Keratinocyte (primary cell): ENCODE measurements around the gene TSHZ2. TPM values are rescaled to one million over a fixed set of nuclear protein-coding genes. Genes with fewer than 3 reads are reported as not detected.
"Not testable (repeated sequence)": the region's sequence is repeated elsewhere in the genome, so short reads cannot be mapped to it uniquely, and the experiment has no call there.

ENCODE experiments used
- DNase-seq: peaks from one replicate; pipeline ENCODE4 v3.0.0-alpha.2; 2011; ENCODE audit warnings: low read depth, missing footprints, low spot score
- FAIRE-seq: peaks from 2 replicates; lab custom pipeline; 2011; peaks lifted over from hg19 to GRCh38; lab: Jason Lieb, UNC
- H2AFZ ChIP-seq: 2 replicates; pipeline ENCODE4 v1.6.0; 2012; ENCODE audit warnings: low read length, control low read depth, inconsistent platforms; ENCODE audit not compliant: control insufficient read depth
- H3K27ac ChIP-seq: 2 replicates; pipeline ENCODE4 v1.5.1; 2011; ENCODE audit warnings: low read length; ENCODE audit not compliant: control insufficient read depth, insufficient read depth
- H3K27me3 ChIP-seq: 3 replicates; pipeline ENCODE4 v1.6.0; 2011; ENCODE audit warnings: low read length; ENCODE audit not compliant: control insufficient read depth, insufficient read depth; ENCODE audit errors: extremely low read depth
- H3K36me3 ChIP-seq, 2 experiments: 2 replicates in 1 of 2; 3 replicates in 1 of 2; pipeline ENCODE4 v1.5.1; 2011; ENCODE audit warnings: low read length in 2 of 2, mild to moderate bottlenecking in 1 of 2; ENCODE audit not compliant: control insufficient read depth in 2 of 2, insufficient read depth in 2 of 2; ENCODE audit errors: extremely low read depth in 1 of 2
- H3K4me1 ChIP-seq: 3 replicates; pipeline ENCODE4 v1.5.1; 2011; ENCODE audit warnings: low read length; ENCODE audit not compliant: control insufficient read depth, insufficient read depth; ENCODE audit errors: extremely low read depth
- H3K4me2 ChIP-seq: 3 replicates; pipeline ENCODE4 v1.6.0; 2011; ENCODE audit warnings: low read depth, low read length; ENCODE audit not compliant: control insufficient read depth, insufficient read depth; ENCODE audit errors: extremely low read depth
- H3K4me3 ChIP-seq, 3 experiments: fragments of 200-600 bp in 1 of 3; sonication (generic) in 1 of 3; 2 replicates in 2 of 3; 3 replicates in 1 of 3; pipeline ENCODE4 v1.5.1; 2011 to 2016; ENCODE audit warnings: low read length in 3 of 3, mild to moderate bottlenecking in 3 of 3, control low read depth in 2 of 3, inconsistent platforms in 1 of 3, low read depth in 1 of 3, mixed read lengths in 1 of 3, mixed run types in 1 of 3, moderate library complexity in 1 of 3; ENCODE audit not compliant: control insufficient read depth in 2 of 3, insufficient read depth in 2 of 3; ENCODE audit errors: extremely low read depth in 1 of 3
- H3K79me2 ChIP-seq: 2 replicates; pipeline ENCODE4 v1.6.0; 2012; ENCODE audit warnings: low read length; ENCODE audit not compliant: control insufficient read depth, insufficient read depth
- H3K9ac ChIP-seq: 3 replicates; pipeline ENCODE4 v1.6.0; 2011; ENCODE audit warnings: low read length; ENCODE audit not compliant: control insufficient read depth, insufficient read depth; ENCODE audit errors: extremely low read depth
- H3K9me1 ChIP-seq: 3 replicates; pipeline ENCODE4 v1.6.0; 2011; ENCODE audit warnings: low read length; ENCODE audit not compliant: control insufficient read depth, insufficient read depth; ENCODE audit errors: extremely low read depth
- H3K9me3 ChIP-seq: 2 replicates; pipeline ENCODE4 v1.5.1; 2012; ENCODE audit warnings: low read depth, low read length; ENCODE audit not compliant: control insufficient read depth
- H4K20me1 ChIP-seq: 3 replicates; pipeline ENCODE4 v1.6.0; 2011; ENCODE audit warnings: low read length; ENCODE audit not compliant: control insufficient read depth, insufficient read depth; ENCODE audit errors: extremely low read depth
- CTCF ChIP-seq, 3 experiments: IDR thresholded peaks in 1 of 3; conservative IDR thresholded peaks in 1 of 3; optimal IDR thresholded peaks in 1 of 3; 2 replicates in 2 of 3; 3 replicates in 1 of 3; pipeline versions ENCODE3 to v1.5.1; 2011; ENCODE audit warnings: low read length in 3 of 3, mild to moderate bottlenecking in 3 of 3, moderate library complexity in 2 of 3, control low read depth in 1 of 3, inconsistent platforms in 1 of 3; ENCODE audit not compliant: insufficient read depth in 2 of 3; ENCODE audit errors: extremely low read depth in 1 of 3
- EZH2 ChIP-seq: IDR thresholded peaks from one replicate; pipeline ENCODE4 v1.6.1; 2012; ENCODE audit warnings: inconsistent platforms, mild to moderate bottlenecking, low read length, moderate library complexity
- dilution Hi-C: fragments of 300-500 bp; cut with MboI; formaldehyde crosslinking; loops from one replicate; pipeline ENCODE4 v1.7.0; 2020; ENCODE audit warnings: low sequenced_read_pairs; ENCODE audit not compliant: extremely low pct_ligation_motif_present
- polyA plus RNA-seq, 5 experiments: library from polyadenylated mRNA; depleted of rRNA in 3 of 5; stranded (reverse) in 3 of 5; stranded (forward) in 1 of 5; unstranded in 1 of 5; fragments of >200 nt; gene quantifications; 1 replicate in 1 of 5; 2 replicates in 3 of 5; 3 replicates in 1 of 5; pipeline versions ENCODE4 v1.2.1 to v1.2.3, GENCODE V29; 2011 to 2012; ENCODE audit warnings: missing spikeins in 2 of 5, low read depth in 1 of 5, low replicate concordance in 1 of 5

Gene TSHZ2
- polyA plus RNA-seq, 1 donor (not counting 4 experiments of a cell fraction or from before 2014, with no cell fraction given), result 1.1 TPM

- Histone ChIP-seq H2AFZ (no peak overlapping the region), H3K9me1 (no peaks in the 10 kb centered on the region), H3K4me3 (no peak overlapping the region), H4K20me1 (no peaks in the 10 kb centered on the region), H3K27ac (no peak overlapping the region), H3K27me3 (peaks cover 6% of the 10 kb centered on the region), H3K9ac (no peak overlapping the region), H3K36me3 (no peaks in the 10 kb centered on the region), H3K79me2 (no peaks in the 10 kb centered on the region), H3K4me2 (no peak overlapping the region), H3K9me3 (no peaks in the 10 kb centered on the region), H3K4me1 (no peaks in the 10 kb centered on the region)
- no peak for DNase-seq
- no peak for TF ChIP-seq CTCF (optimal IDR thresholded peaks at IDR 0.05 in 1 of 3, IDR thresholded peaks at IDR 0.05 in 1 of 3, conservative IDR thresholded peaks at IDR 0.05 in 1 of 3; ENCODE audit: extremely low read depth in 1 of 3, insufficient read depth in 2 of 3, low read length in 3 of 3)
- TF ChIP-seq EZH2, result no peak
- dilution Hi-C loops, result no loop called here
- FAIRE-seq, result no peak
Measured at GRCh38 chr20:53365076-53365475, 392.9 kb downstream of the TSHZ2 start.

- no peak overlapping the region for H2AFZ ChIP-seq
- no peak for FAIRE-seq
- no peaks in the 10 kb centered on the region for H3K9me3 ChIP-seq
- H3K4me2 ChIP-seq, result no peak overlapping the region
- H3K4me3 ChIP-seq, result no peak overlapping the region
- no peak overlapping the region for H3K27ac ChIP-seq
- peaks cover 6% of the 10 kb centered on the region for H3K27me3 ChIP-seq
- no peaks in the 10 kb centered on the region for H3K4me1 ChIP-seq
- H4K20me1 ChIP-seq, result no peaks in the 10 kb centered on the region
- TF ChIP-seq EZH2 (no peak), CTCF (optimal IDR thresholded peaks at IDR 0.05 in 1 of 3, IDR thresholded peaks at IDR 0.05 in 1 of 3, conservative IDR thresholded peaks at IDR 0.05 in 1 of 3; ENCODE audit: extremely low read depth in 1 of 3, insufficient read depth in 2 of 3, low read length in 3 of 3) (no peak)
- H3K79me2 ChIP-seq, result no peaks in the 10 kb centered on the region
- H3K9me1 ChIP-seq, result no peaks in the 10 kb centered on the region
- no peak overlapping the region for H3K9ac ChIP-seq
- dilution Hi-C loops, result no loop called here
- DNase-seq, result no peak
- H3K36me3 ChIP-seq, result no peaks in the 10 kb centered on the region
Measured at GRCh38 chr20:53365539-53366075, 393.4 kb downstream of the TSHZ2 start.

DNA sequence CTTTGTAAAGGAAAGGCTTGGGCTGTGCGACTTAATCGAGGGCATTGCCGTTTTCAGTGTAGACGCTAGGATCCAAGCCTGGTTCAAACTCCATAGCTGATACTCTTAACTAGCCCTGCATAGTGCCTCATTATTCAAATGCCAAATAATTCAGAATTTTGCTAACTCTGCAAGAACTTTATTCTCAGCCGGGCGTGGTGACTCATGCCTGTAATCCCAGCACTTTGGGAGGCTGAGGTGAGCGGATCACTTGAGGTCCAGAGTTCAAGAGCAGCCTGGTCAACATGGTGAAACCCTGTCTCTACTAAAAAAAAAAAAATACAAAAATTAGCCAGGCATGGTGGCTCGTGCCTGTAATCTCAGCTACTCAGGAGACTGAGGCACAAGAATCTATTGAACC lies 394.8 kb downstream of the TSHZ2 start:
- H4K20me1 ChIP-seq, result not testable (repeated sequence)

More for the DNA sequence above, 394.8 kb downstream of the TSHZ2 start:
- H3K4me2 ChIP-seq, H3K27ac ChIP-seq, DNase-seq, H3K9me1 ChIP-seq, H3K4me1 ChIP-seq, FAIRE-seq, H3K27me3 ChIP-seq, dilution Hi-C loops, H3K4me3 ChIP-seq, H3K9ac ChIP-seq, H3K79me2 ChIP-seq, H3K9me3 ChIP-seq, H3K36me3 ChIP-seq, H2AFZ ChIP-seq: not testable (repeated sequence)
